SK-N-SH (cell line): ENCODE results near the gene MCM9. TPM values are rescaled to one million over a fixed set of nuclear protein-coding genes. Genes with fewer than 3 reads are reported as not detected.

Experiments used
- CTCF ChIA-PET: fragments of 300-600, 350-600 bp; formaldehyde crosslinking; extraction: SDS; loops from one replicate; lab custom pipeline; 2021; lab: Yijun Ruan, JAX
- POLR2A ChIA-PET: fragments of 350-600 bp; sonication (Branson Sonifier 250); formaldehyde crosslinking; extraction: SDS; loops from one replicate; lab custom pipeline; 2020; ENCODE audit warnings: antibody characterized with exemption, inconsistent platforms; lab: Yijun Ruan, JAX
- DNase-seq: peaks from one replicate; pipeline ENCODE4 v3.0.0; 2012
- H2AFZ ChIP-seq: fragments of 200-600 bp; sonication (generic); 2 replicates; pipeline ENCODE4 v1.8.1; 2016; ENCODE audit warnings: antibody characterized with exemption, mild to moderate bottlenecking, low read depth
- H3F3A ChIP-seq: fragments of 200-600 bp; sonication (generic); replicated peaks from 2 replicates; pipeline ENCODE3; 2016; ENCODE audit warnings: antibody characterized with exemption, mild to moderate bottlenecking; ENCODE audit not compliant: insufficient read depth
- H3K27ac ChIP-seq, 2 experiments: fragments of 200-500 bp in 1 of 2; fragments of 200-600 bp in 1 of 2; sonication (Bioruptor generic) in 1 of 2; sonication (generic), shearing (Covaris generic) in 1 of 2; 2 replicates each; pipeline versions ENCODE4 v1.5.1 to v1.6.1; 2014 to 2016; ENCODE audit warnings: low read depth in 2 of 2, inconsistent platforms in 1 of 2, low read length in 1 of 2, mild to moderate bottlenecking in 1 of 2, mixed read lengths in 1 of 2
- H3K27me3 ChIP-seq: fragments of 200-600 bp; sonication (generic), shearing (Covaris generic); 2 replicates; pipeline ENCODE4 v1.6.1; 2016; ENCODE audit warnings: mixed run types; ENCODE audit not compliant: insufficient read depth
- H3K36me3 ChIP-seq, 2 experiments: fragments of 200-500 bp in 1 of 2; fragments of 200-600 bp in 1 of 2; sonication (Bioruptor generic) in 1 of 2; sonication (generic) in 1 of 2; replicated peaks in 1 of 2; 2 replicates each; pipeline versions ENCODE3 to v1.5.1; 2014 to 2016; ENCODE audit warnings: low read length in 1 of 2, mild to moderate bottlenecking in 1 of 2; ENCODE audit not compliant: insufficient read depth in 2 of 2, control insufficient read depth in 1 of 2
- H3K4me1 ChIP-seq, 2 experiments: fragments of 200-500 bp in 1 of 2; fragments of 200-600 bp in 1 of 2; sonication (Bioruptor generic) in 1 of 2; sonication (generic), shearing (Covaris generic) in 1 of 2; 2 replicates each; pipeline versions ENCODE4 v1.5.1 to v1.6.1; 2014 to 2016; ENCODE audit warnings: low read depth in 1 of 2, low read length in 1 of 2, mixed run types in 1 of 2; ENCODE audit not compliant: insufficient read depth in 2 of 2, control insufficient read depth in 1 of 2
- H3K4me2 ChIP-seq: fragments of 200-600 bp; sonication (generic), shearing (Covaris generic); 2 replicates; pipeline ENCODE4 v1.6.1; 2017; ENCODE audit warnings: mixed run types
- H3K4me3 ChIP-seq, 2 experiments: fragments of 200-500 bp in 1 of 2; fragments of 200-600 bp in 1 of 2; sonication (Bioruptor generic) in 1 of 2; sonication (generic), shearing (Covaris generic) in 1 of 2; 2 replicates each; pipeline versions ENCODE4 v1.5.1 to v1.8.1; 2014 to 2016; ENCODE audit warnings: low read depth in 2 of 2, inconsistent platforms in 1 of 2, low read length in 1 of 2, mild to moderate bottlenecking in 1 of 2, mixed read lengths in 1 of 2, moderate library complexity in 1 of 2
- H3K79me2 ChIP-seq: fragments of 200-600 bp; sonication (generic); 2 replicates; pipeline ENCODE4 v1.8.1; 2017; ENCODE audit warnings: mild to moderate bottlenecking; ENCODE audit not compliant: insufficient read depth
- H3K9ac ChIP-seq: fragments of 200-600 bp; sonication (generic); 2 replicates; pipeline ENCODE4 v1.6.1; 2017; ENCODE audit warnings: mixed run types
- H3K9me2 ChIP-seq: fragments of 200-600 bp; sonication (generic); 2 replicates; pipeline ENCODE4 v1.6.1; 2017; ENCODE audit warnings: mixed run types
- H3K9me3 ChIP-seq: fragments of 200-600 bp; sonication (generic); 2 replicates; pipeline ENCODE4 v1.6.1; 2017; ENCODE audit warnings: mixed run types, mild to moderate bottlenecking, moderate library complexity
- H4K20me1 ChIP-seq: fragments of 200-600 bp; sonication (generic); 2 replicates; pipeline ENCODE4 v1.6.1; 2017; ENCODE audit warnings: mild to moderate bottlenecking, mixed run types; ENCODE audit not compliant: insufficient read depth
- EZH2phosphoT487 ChIP-seq: fragments of 200-600 bp; sonication (generic); IDR thresholded peaks from 2 replicates; pipeline ENCODE4 v1.6.1; 2017; ENCODE audit warnings: low read depth, mixed run types, mild to moderate bottlenecking, antibody characterized with exemption, moderate library complexity, borderline replicate concordance
- FOXM1 ChIP-seq: IDR thresholded peaks from 2 replicates; pipeline ENCODE4 v1.4.0; 2012; ENCODE audit warnings: low read depth, mild to moderate bottlenecking
- GATA2 ChIP-seq: sonication (generic); formaldehyde crosslinking; IDR thresholded peaks from 2 replicates; pipeline ENCODE4 v1.5.0; 2020; ENCODE audit warnings: mild to moderate bottlenecking, missing genetic modification reagents
- JUND ChIP-seq: IDR thresholded peaks from 2 replicates; pipeline ENCODE4 v1.4.0; 2012
- PBX3 ChIP-seq: IDR thresholded peaks from 2 replicates; pipeline ENCODE4; 2012
- RAD21 ChIP-seq: IDR thresholded peaks from 2 replicates; pipeline ENCODE4 v1.6.1; 2012; ENCODE audit warnings: mild to moderate bottlenecking, low read length
- RFX5 ChIP-seq: IDR thresholded peaks from 2 replicates; pipeline ENCODE4 v1.6.1; 2012; ENCODE audit warnings: mild to moderate bottlenecking, improper control_type of control experiment, low read length
- SMC3 ChIP-seq: IDR thresholded peaks from 2 replicates; pipeline ENCODE4 v1.6.1; 2012; ENCODE audit warnings: low read depth, low read length, improper control_type of control experiment
- TCF12 ChIP-seq: IDR thresholded peaks from 2 replicates; pipeline ENCODE4 v1.4.0; 2012
- USF1 ChIP-seq: IDR thresholded peaks from 2 replicates; pipeline ENCODE4 v1.4.0; 2012; ENCODE audit warnings: low read depth, borderline replicate concordance
- USF2 ChIP-seq: fragments of 150-350 bp; IDR thresholded peaks from 2 replicates; pipeline ENCODE4 v1.6.1; 2017; ENCODE audit warnings: antibody characterized with exemption, low read length, low read depth, borderline replicate concordance
- YY1 ChIP-seq: IDR thresholded peaks from 2 replicates; pipeline ENCODE4 v1.4.0; 2012; ENCODE audit warnings: low read depth, mild to moderate bottlenecking
- WGBS: methylation state at CpG from one replicate; pipeline ENCODE4 v1.1.6; 2017; ENCODE audit warnings: low lambda C conversion rate; 5-methylcytosine and 5-hydroxymethylcytosine counted together
- polyA plus RNA-seq, 3 experiments: library from polyadenylated mRNA; depleted of rRNA; stranded (reverse); fragments of >200 nt; gene quantifications; 2 replicates each; pipeline ENCODE4 v1.2.3, GENCODE V29; 2012
- TF ChIP-seq, protein P1 (sequence below): IDR thresholded peaks from 2 replicates; pipeline ENCODE4 v1.4.0; 2012; ENCODE audit warnings: low read depth
- TF ChIP-seq, protein P2 (sequence below): fragments of 200-600 bp; sonication (generic); IDR thresholded peaks from 2 replicates; pipeline ENCODE4 v1.6.1; 2017; ENCODE audit warnings: antibody characterized with exemption, mild to moderate bottlenecking, moderate library complexity
- TF ChIP-seq, protein P3 (sequence below): IDR thresholded peaks from 2 replicates; pipeline ENCODE4 v1.4.0; 2012; ENCODE audit warnings: low read depth, borderline replicate concordance

Gene MCM9
- polyA plus RNA-seq, 1 of the 3 experiments (the other 2 are of a cell fraction): 1.7 TPM

GRCh38 chr6:118896339-118897136, 38.4 kb downstream of the MCM9 start:
- H3F3A ChIP-seq: peaks cover 18% of the 10 kb centered on the region
- ChIA-PET CTCF (interaction anchor here (0.7 to 1.9 kb wide), 15 partner anchors 11 to 346 kb away, joined by 3 to 9 read pairs (median 4); no protein-coding TSS in a partner anchor), POLR2A (no interaction called here)
- H3K4me1 ChIP-seq: peaks cover 7 to 17% of the 10 kb centered on the region in 2 experiments; a peak in 3 of 4 replicates
- peak; percentile 15; the same call in 1 of the 2 replicates for TF ChIP-seq RAD21
- TF ChIP-seq, protein P1, sequence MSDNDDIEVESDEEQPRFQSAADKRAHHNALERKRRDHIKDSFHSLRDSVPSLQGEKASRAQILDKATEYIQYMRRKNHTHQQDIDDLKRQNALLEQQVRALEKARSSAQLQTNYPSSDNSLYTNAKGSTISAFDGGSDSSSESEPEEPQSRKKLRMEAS: 0 out of 2 replicates have a peak, but pooled peaks have one; percentile 38
- TF ChIP-seq EZH2phosphoT487: no peak
- peak; percentile 67; the same call in 1 of the 2 replicates for TF ChIP-seq YY1
- TF ChIP-seq GATA2 (CRISPR knock-in tag): no peak
- TF ChIP-seq SMC3: no peak
- TF ChIP-seq, protein P2, sequence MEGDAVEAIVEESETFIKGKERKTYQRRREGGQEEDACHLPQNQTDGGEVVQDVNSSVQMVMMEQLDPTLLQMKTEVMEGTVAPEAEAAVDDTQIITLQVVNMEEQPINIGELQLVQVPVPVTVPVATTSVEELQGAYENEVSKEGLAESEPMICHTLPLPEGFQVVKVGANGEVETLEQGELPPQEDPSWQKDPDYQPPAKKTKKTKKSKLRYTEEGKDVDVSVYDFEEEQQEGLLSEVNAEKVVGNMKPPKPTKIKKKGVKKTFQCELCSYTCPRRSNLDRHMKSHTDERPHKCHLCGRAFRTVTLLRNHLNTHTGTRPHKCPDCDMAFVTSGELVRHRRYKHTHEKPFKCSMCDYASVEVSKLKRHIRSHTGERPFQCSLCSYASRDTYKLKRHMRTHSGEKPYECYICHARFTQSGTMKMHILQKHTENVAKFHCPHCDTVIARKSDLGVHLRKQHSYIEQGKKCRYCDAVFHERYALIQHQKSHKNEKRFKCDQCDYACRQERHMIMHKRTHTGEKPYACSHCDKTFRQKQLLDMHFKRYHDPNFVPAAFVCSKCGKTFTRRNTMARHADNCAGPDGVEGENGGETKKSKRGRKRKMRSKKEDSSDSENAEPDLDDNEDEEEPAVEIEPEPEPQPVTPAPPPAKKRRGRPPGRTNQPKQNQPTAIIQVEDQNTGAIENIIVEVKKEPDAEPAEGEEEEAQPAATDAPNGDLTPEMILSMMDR: peak; percentile 65
- no peak for TF ChIP-seq USF1
- peak; percentile 17; the same call in 1 of the 2 replicates for TF ChIP-seq TCF12
- TF ChIP-seq FOXM1: no peak
- TF ChIP-seq JUND: peak; percentile 43
- peak; percentile 31 for DNase-seq
- no peaks in the 10 kb centered on the region for H3K9me3 ChIP-seq
- H3K27ac ChIP-seq: peak overlapping the region; percentile 62 to 74; a peak in 3 of 4 replicates
- peak overlapping the region; percentile 87; the same call in 1 of the 2 replicates for H3K9ac ChIP-seq
- H4K20me1 ChIP-seq: no peaks in the 10 kb centered on the region
- 47% methylated on average over 5 of the region's 5 CpGs for WGBS
- peak overlapping the region; percentile 88; the same call in 1 of the 2 replicates for H3K4me2 ChIP-seq
- peaks cover 17 to 21% of the 10 kb centered on the region in 2 experiments for H3K36me3 ChIP-seq
- peaks cover 70% of the 10 kb centered on the region for H3K79me2 ChIP-seq
- peak overlapping the region; percentile 39; the same call in 1 of the 2 replicates for H2AFZ ChIP-seq
- peak overlapping the region; percentile 12 to 96; a peak in 2 of 4 replicates for H3K4me3 ChIP-seq
- H3K27me3 ChIP-seq: no peaks in the 10 kb centered on the region
- no peaks in the 10 kb centered on the region for H3K9me2 ChIP-seq

DNA sequence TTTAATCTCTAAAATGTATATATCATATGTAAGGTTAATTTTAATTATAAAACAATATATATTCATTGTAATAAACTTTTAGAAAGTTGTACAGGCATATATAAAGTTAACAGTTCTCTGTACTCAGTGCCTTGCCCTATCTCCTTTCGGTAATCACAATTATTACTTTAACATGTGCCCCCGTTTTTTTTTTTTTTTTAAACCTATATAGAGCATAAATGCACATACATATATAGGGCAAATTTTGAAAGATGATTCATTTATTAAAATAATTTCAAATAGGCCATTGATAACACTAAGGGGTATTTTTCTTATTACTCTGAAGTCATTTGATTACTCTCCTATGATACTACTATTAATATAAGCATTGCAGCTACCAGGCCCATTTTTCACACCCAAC, 39.1 kb downstream of the MCM9 start:
- Histone ChIP-seq H3K27me3 (no peaks in the 10 kb centered on the region), H3K4me2 (peak overlapping the region; percentile 88; the same call in 1 of the 2 replicates), H3K79me2 (peaks cover 63% of the 10 kb centered on the region), H3K9me2 (no peaks in the 10 kb centered on the region), H3K36me3 (peaks cover 11 to 17% of the 10 kb centered on the region in 2 experiments), H3K9ac (peak overlapping the region; percentile 87; the same call in 1 of the 2 replicates), H4K20me1 (no peaks in the 10 kb centered on the region), H3K27ac (peak overlapping the region; percentile 62 to 74), H3F3A (peaks cover 18% of the 10 kb centered on the region), H3K9me3 (no peaks in the 10 kb centered on the region), H2AFZ (peak overlapping the region; percentile 39; the same call in 1 of the 2 replicates), H3K4me3 (peak overlapping the region; percentile 12 to 96; a peak in 2 of 4 replicates), H3K4me1 (peaks cover 7 to 17% of the 10 kb centered on the region in 2 experiments; a peak in 3 of 4 replicates)
- 28% methylated on average over 2 of the region's 2 CpGs for WGBS
- POLR2A ChIA-PET: no interaction called here
- no peak for DNase-seq
- CTCF ChIA-PET: interaction anchor here (0.6 to 2.1 kb wide), 13 partner anchors 9 to 453 kb away, joined by 3 to 9 read pairs (median 4); no protein-coding TSS in a partner anchor
- TF ChIP-seq, protein P3, sequence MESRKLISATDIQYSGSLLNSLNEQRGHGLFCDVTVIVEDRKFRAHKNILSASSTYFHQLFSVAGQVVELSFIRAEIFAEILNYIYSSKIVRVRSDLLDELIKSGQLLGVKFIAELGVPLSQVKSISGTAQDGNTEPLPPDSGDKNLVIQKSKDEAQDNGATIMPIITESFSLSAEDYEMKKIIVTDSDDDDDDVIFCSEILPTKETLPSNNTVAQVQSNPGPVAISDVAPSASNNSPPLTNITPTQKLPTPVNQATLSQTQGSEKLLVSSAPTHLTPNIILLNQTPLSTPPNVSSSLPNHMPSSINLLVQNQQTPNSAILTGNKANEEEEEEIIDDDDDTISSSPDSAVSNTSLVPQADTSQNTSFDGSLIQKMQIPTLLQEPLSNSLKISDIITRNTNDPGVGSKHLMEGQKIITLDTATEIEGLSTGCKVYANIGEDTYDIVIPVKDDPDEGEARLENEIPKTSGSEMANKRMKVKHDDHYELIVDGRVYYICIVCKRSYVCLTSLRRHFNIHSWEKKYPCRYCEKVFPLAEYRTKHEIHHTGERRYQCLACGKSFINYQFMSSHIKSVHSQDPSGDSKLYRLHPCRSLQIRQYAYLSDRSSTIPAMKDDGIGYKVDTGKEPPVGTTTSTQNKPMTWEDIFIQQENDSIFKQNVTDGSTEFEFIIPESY: no peak
- TF ChIP-seq PBX3 (no peak), FOXM1 (no peak), USF2 (no peak), RFX5 (no peak), TCF12 (no peak)
- TF ChIP-seq, protein P2: no peak
